Caco-2 (cell line): Measurements from ENCODE around the gene CCDC159. TPM values are rescaled to one million over a fixed set of nuclear protein-coding genes. Genes with fewer than 3 reads are reported as not detected.
A peak's percentile ranks its signal among the peaks of the same experiment; 100 is the strongest.

Experiments
- BruUV-seq: library from RNA; stranded (reverse); fragments of 400-500 nt; replicated peaks from 2 replicates; lab custom pipeline; 2021; lab: Mats Ljungman, UMichigan
- CTCF ChIA-PET: fragments of 300-600 bp; sonication (Branson Sonifier 250); formaldehyde crosslinking; loops from one replicate; lab custom pipeline; 2022; ENCODE audit warnings: antibody characterized with exemption; lab: Charles Lee
- POLR2A ChIA-PET: fragments of 300-600 bp; sonication (Branson Sonifier 250); formaldehyde crosslinking; loops from one replicate; lab custom pipeline; 2022; ENCODE audit warnings: antibody characterized with exemption; lab: Charles Lee
- DNase-seq, 2 experiments: peaks; one replicate each; pipeline versions ENCODE4 v3.0.0 to v3.0.0-alpha.2; 2020 to 2022
- H3K27me3 ChIP-seq: replicated peaks from 2 replicates; pipeline ENCODE4 v1.6.0; 2011; ENCODE audit warnings: low read length; ENCODE audit not compliant: control insufficient read depth, insufficient read depth
- H3K36me3 ChIP-seq: 2 replicates; pipeline ENCODE4 v1.5.1; 2011; ENCODE audit warnings: low read length; ENCODE audit not compliant: control insufficient read depth, insufficient read depth
- H3K4me1 ChIP-seq: fragments of 250-450 bp; sonication (Bioruptor Pico); 2 replicates; pipeline ENCODE4 v1.5.1; 2020; ENCODE audit warnings: mild to moderate bottlenecking
- H3K4me3 ChIP-seq: 2 replicates; pipeline ENCODE4 v1.5.1; 2011; ENCODE audit warnings: low read depth, mild to moderate bottlenecking, control low read depth, low read length
- H3K9me3 ChIP-seq: fragments of 250-450 bp; sonication (Bioruptor Pico); 2 replicates; pipeline ENCODE4 v1.5.1; 2020; ENCODE audit warnings: mild to moderate bottlenecking, moderate library complexity
- H3K27ac Mint-ChIP-seq: one replicate; pipeline ENCODE4 v1.8.0; 2022; ENCODE audit warnings: mixed read lengths; ENCODE audit not compliant: unreplicated experiment
- H3K27me3 Mint-ChIP-seq: one replicate; pipeline ENCODE4 v1.8.0; 2022; ENCODE audit warnings: mixed read lengths; ENCODE audit not compliant: insufficient read depth, unreplicated experiment
- H3K36me3 Mint-ChIP-seq: one replicate; pipeline ENCODE4 v1.8.0; 2022; ENCODE audit warnings: mild to moderate bottlenecking, mixed read lengths; ENCODE audit not compliant: insufficient read depth, unreplicated experiment
- H3K4me1 Mint-ChIP-seq: one replicate; pipeline ENCODE4 v1.8.0; 2022; ENCODE audit warnings: low read depth, mixed read lengths; ENCODE audit not compliant: unreplicated experiment
- H3K4me3 Mint-ChIP-seq: one replicate; pipeline ENCODE4 v1.8.0; 2022; ENCODE audit warnings: mild to moderate bottlenecking, moderate library complexity, mixed read lengths; ENCODE audit not compliant: unreplicated experiment
- H3K9me3 Mint-ChIP-seq: one replicate; pipeline ENCODE4 v1.8.0; 2022; ENCODE audit warnings: mixed read lengths; ENCODE audit not compliant: unreplicated experiment
- intact Hi-C: fragments of 100-400 bp; cut with micrococcal nuclease; formaldehyde crosslinking; loops from one replicate; pipeline ENCODE4 v1.10.0; 2022; ENCODE audit not compliant: unreplicated experiment
- total RNA-seq: library from RNA; stranded (reverse); gene quantifications from 2 replicates; pipeline ENCODE4 v1.2.3, GENCODE V29; 2022
- TF ChIP-seq, protein P1 (sequence below), 2 experiments: fragments of 200-600 bp in 1 of 2; IDR thresholded peaks; 1 replicate in 1 of 2; 2 replicates in 1 of 2; pipeline versions ENCODE4 v1.5.1 to v1.8.0; 2011 to 2022; ENCODE audit warnings: antibody characterized with exemption in 1 of 2, control low read depth in 1 of 2, inconsistent platforms in 1 of 2, low read depth in 1 of 2, low read length in 1 of 2, mild to moderate bottlenecking in 1 of 2, moderate library complexity in 1 of 2; ENCODE audit not compliant: insufficient read depth in 1 of 2, severe bottlenecking in 1 of 2, unreplicated experiment in 1 of 2

Gene CCDC159
- total RNA-seq, 1 experiment from 2014 or later, result 13.9 TPM

- CTCF ChIA-PET, result interaction anchor here (0.5 to 2.2 kb wide), 4 partner anchors 57 to 103 kb away, joined by 4 to 42 read pairs (median 13); no protein-coding TSS in a partner anchor
- intact Hi-C loops, result loop anchor here (2.0 to 5.0 kb wide), 2 partner anchors 37 to 85 kb away; partner anchors contain the start of gene RGL3
- Mint-ChIP-seq H3K27ac (no peak overlapping the region), H3K4me3 (peak overlapping the region; percentile 95), H3K4me1 (no peaks in the 10 kb centered on the region), H3K36me3 (peaks cover 12% of the 10 kb centered on the region), H3K27me3 (no peaks in the 10 kb centered on the region), H3K9me3 (no peaks in the 10 kb centered on the region)
- no peak overlapping the region for H3K4me3 ChIP-seq
- no TSS peak for BruUV-seq
- H3K27me3 ChIP-seq, result no peaks in the 10 kb centered on the region
- TF ChIP-seq, protein P1, sequence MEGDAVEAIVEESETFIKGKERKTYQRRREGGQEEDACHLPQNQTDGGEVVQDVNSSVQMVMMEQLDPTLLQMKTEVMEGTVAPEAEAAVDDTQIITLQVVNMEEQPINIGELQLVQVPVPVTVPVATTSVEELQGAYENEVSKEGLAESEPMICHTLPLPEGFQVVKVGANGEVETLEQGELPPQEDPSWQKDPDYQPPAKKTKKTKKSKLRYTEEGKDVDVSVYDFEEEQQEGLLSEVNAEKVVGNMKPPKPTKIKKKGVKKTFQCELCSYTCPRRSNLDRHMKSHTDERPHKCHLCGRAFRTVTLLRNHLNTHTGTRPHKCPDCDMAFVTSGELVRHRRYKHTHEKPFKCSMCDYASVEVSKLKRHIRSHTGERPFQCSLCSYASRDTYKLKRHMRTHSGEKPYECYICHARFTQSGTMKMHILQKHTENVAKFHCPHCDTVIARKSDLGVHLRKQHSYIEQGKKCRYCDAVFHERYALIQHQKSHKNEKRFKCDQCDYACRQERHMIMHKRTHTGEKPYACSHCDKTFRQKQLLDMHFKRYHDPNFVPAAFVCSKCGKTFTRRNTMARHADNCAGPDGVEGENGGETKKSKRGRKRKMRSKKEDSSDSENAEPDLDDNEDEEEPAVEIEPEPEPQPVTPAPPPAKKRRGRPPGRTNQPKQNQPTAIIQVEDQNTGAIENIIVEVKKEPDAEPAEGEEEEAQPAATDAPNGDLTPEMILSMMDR (IDR thresholded peaks at IDR 0.05; ENCODE audit: insufficient read depth in 1 of 2, low read depth in 1 of 2, low read length in 1 of 2, severe bottlenecking in 1 of 2, unreplicated experiment in 1 of 2), result no peak
- no peaks in the 10 kb centered on the region for H3K36me3 ChIP-seq
- POLR2A ChIA-PET, result no interaction called here
- no peaks in the 10 kb centered on the region for H3K9me3 ChIP-seq
- DNase-seq, result no peak
- H3K4me1 ChIP-seq, result peaks cover 10% of the 10 kb centered on the region; the same call in 1 of the 2 replicates
These were observed 33.6 kb downstream of the CCDC159 start for GRCh38 chr19:11379857-11380350.

DNA sequence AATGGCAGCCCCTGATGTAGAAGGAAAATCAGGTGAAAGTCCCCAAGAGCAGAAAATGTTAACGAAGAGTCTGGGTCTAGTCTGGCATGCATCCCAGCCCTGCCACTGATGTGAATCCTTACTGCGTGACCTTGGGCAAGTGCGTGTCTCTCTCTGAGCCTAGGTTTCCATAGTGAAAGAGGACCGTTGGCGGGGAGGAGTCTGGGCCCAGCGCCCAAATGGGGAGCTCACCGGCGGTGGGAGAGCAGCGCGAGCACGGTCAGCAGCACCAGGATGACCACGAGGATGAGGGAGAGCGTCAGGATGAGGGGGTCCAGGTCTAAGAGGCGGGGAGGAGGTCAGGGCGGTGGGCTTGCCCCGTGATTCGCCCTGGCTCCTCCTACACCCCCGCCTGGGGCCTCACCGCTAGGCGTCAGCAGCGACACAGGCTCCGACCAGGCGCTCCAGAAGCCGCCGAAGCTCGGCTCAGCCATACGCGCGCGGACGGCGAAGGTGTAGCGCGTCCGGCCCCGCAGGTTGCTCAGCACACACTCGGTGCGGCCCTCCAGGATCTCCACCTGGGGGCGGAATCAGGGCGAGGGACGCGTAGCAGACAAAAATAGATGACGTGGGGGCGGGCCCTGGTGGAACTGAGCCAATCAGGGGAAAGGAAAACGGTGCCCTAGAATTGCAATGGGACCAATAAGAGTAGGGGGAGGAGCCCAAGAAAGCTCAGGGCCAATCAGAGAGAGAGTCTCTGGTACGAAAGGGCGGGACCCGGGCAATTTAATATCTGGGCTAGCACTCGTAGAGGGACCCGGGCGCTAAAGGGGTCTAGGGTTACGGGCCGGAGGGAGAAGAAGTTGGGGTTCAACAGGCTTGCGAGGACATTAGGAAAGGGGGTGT is 34.6 kb downstream of the CCDC159 start:
- Histone ChIP-seq H3K4me3 (peak overlapping the region; percentile 58), H3K9me3 (no peaks in the 10 kb centered on the region), H3K27me3 (no peaks in the 10 kb centered on the region), H3K36me3 (no peaks in the 10 kb centered on the region), H3K4me1 (0 out of 2 replicates have a peak, but pooled peaks cover 4% of the 10 kb centered on the region)
- Mint-ChIP-seq H3K9me3 (no peaks in the 10 kb centered on the region), H3K27ac (peak overlapping the region; percentile 98), H3K4me3 (peak overlapping the region; percentile 95), H3K27me3 (no peaks in the 10 kb centered on the region), H3K4me1 (no peaks in the 10 kb centered on the region), H3K36me3 (peaks cover 12% of the 10 kb centered on the region)
- peak; percentile 99 for DNase-seq
- intact Hi-C loops, result loop anchor here (1.0 to 5.0 kb wide), 4 partner anchors 36 to 101 kb away; partner anchors contain the start of genes ODAD3, PRKCSH and RGL3
- no TSS peak for BruUV-seq
- TF ChIP-seq, protein P1 (IDR thresholded peaks at IDR 0.05; ENCODE audit: insufficient read depth in 1 of 2, low read depth in 1 of 2, low read length in 1 of 2, severe bottlenecking in 1 of 2, unreplicated experiment in 1 of 2), result peak; percentile 68 to 70
- CTCF ChIA-PET, result interaction anchor here (0.5 to 2.2 kb wide), 42 partner anchors 10 to 455 kb away, joined by 3 to 42 read pairs (median 4); partner anchors contain the start of genes CCDC159, ECSIT, ELOF1 and ODAD3
- POLR2A ChIA-PET, result interaction anchor here (0.5 to 1.8 kb wide), 12 partner anchors 11 to 259 kb away, joined by 3 to 14 read pairs (median 5); partner anchors contain the start of genes CCDC159, ODAD3, PRKCSH and TMEM205
